ENCODE data around the gene APBA1. TPM values are rescaled to one million over a fixed set of nuclear protein-coding genes. Genes with fewer than 3 reads are reported as not detected.

The APBA1 gene
- total RNA-seq, 1 donor = 1.8 TPM

- no peak overlapping the region for H2AFZ ChIP-seq (ENCODE audit: low read length)
- peak; percentile 12 for TF ChIP-seq CTCF (IDR thresholded peaks at IDR 0.05; ENCODE audit: extremely low read depth, low read depth, low read length)
- H3K79me2 ChIP-seq (ENCODE audit: insufficient read depth, low read length) = no peaks in the 10 kb centered on the region
- H3K4me3 ChIP-seq (ENCODE audit: insufficient read depth, low read length) = no peak overlapping the region
- H3K27ac ChIP-seq (ENCODE audit: low read depth, low read length) = peak overlapping the region; percentile 63
- no peaks in the 10 kb centered on the region for H3K27me3 ChIP-seq (ENCODE audit: insufficient read depth, low read length)
- peak overlapping the region; percentile 6 for H3K4me2 ChIP-seq (ENCODE audit: insufficient read depth, low read length)
- H3K36me3 ChIP-seq (ENCODE audit: insufficient read depth, low read length) = no peaks in the 10 kb centered on the region
- DNase-seq (ENCODE audit: insufficient read length, low spot score, missing footprints) = no peak
- H3K9me3 ChIP-seq (ENCODE audit: low read depth, low read length) = no peaks in the 10 kb centered on the region
- H3K4me1 ChIP-seq (ENCODE audit: insufficient read depth, low read length) = peaks cover 9% of the 10 kb centered on the region
- H4K20me1 ChIP-seq (ENCODE audit: insufficient read depth, low read length) = no peaks in the 10 kb centered on the region
These were observed 136.8 kb downstream of the APBA1 start for GRCh38 chr9:69535286-69535832.

GRCh38 chr9:69532396-69532795 is 139.8 kb downstream of the APBA1 start:
- H3K27ac ChIP-seq (ENCODE audit: low read depth, low read length) = no peak overlapping the region
- H3K27me3 ChIP-seq (ENCODE audit: insufficient read depth, low read length) = no peaks in the 10 kb centered on the region
- H4K20me1 ChIP-seq (ENCODE audit: insufficient read depth, low read length) = no peaks in the 10 kb centered on the region
- no peak overlapping the region for H3K4me2 ChIP-seq (ENCODE audit: insufficient read depth, low read length)
- H3K79me2 ChIP-seq (ENCODE audit: insufficient read depth, low read length) = no peaks in the 10 kb centered on the region
- no peak for TF ChIP-seq CTCF (IDR thresholded peaks at IDR 0.05; ENCODE audit: extremely low read depth, low read depth, low read length)
- H3K36me3 ChIP-seq (ENCODE audit: insufficient read depth, low read length) = no peaks in the 10 kb centered on the region
- no peaks in the 10 kb centered on the region for H3K9me3 ChIP-seq (ENCODE audit: low read depth, low read length)
- H2AFZ ChIP-seq (ENCODE audit: low read length) = no peak overlapping the region
- H3K4me1 ChIP-seq (ENCODE audit: insufficient read depth, low read length) = peaks cover 9% of the 10 kb centered on the region
- H3K4me3 ChIP-seq (ENCODE audit: insufficient read depth, low read length) = no peak overlapping the region
- DNase-seq (ENCODE audit: insufficient read length, low spot score, missing footprints) = no peak

GRCh38 chr9:69527454-69527853 is 144.7 kb downstream of the APBA1 start:
- Histone ChIP-seq H3K4me3 (ENCODE audit: insufficient read depth, low read length) (no peak overlapping the region), H4K20me1 (ENCODE audit: insufficient read depth, low read length) (no peaks in the 10 kb centered on the region), H3K36me3 (ENCODE audit: insufficient read depth, low read length) (no peaks in the 10 kb centered on the region), H3K4me1 (ENCODE audit: insufficient read depth, low read length) (no peaks in the 10 kb centered on the region), H2AFZ (ENCODE audit: low read length) (no peak overlapping the region), H3K27me3 (ENCODE audit: insufficient read depth, low read length) (peaks cover 4% of the 10 kb centered on the region), H3K9me3 (ENCODE audit: low read depth, low read length) (no peaks in the 10 kb centered on the region), H3K4me2 (ENCODE audit: insufficient read depth, low read length) (no peak overlapping the region), H3K27ac (ENCODE audit: low read depth, low read length) (no peak overlapping the region), H3K79me2 (ENCODE audit: insufficient read depth, low read length) (no peaks in the 10 kb centered on the region)
- DNase-seq (ENCODE audit: insufficient read length, low spot score, missing footprints) = no peak
- TF ChIP-seq CTCF (IDR thresholded peaks at IDR 0.05; ENCODE audit: extremely low read depth, low read depth, low read length) = no peak

- no peaks in the 10 kb centered on the region for H3K4me1 ChIP-seq (ENCODE audit: insufficient read depth, low read length)
- DNase-seq (ENCODE audit: insufficient read length, low spot score, missing footprints) = no peak
- H2AFZ ChIP-seq (ENCODE audit: low read length) = no peak overlapping the region
- H3K79me2 ChIP-seq (ENCODE audit: insufficient read depth, low read length) = no peaks in the 10 kb centered on the region
- no peak for TF ChIP-seq CTCF (IDR thresholded peaks at IDR 0.05; ENCODE audit: extremely low read depth, low read depth, low read length)
- no peak overlapping the region for H3K27ac ChIP-seq (ENCODE audit: low read depth, low read length)
- H4K20me1 ChIP-seq (ENCODE audit: insufficient read depth, low read length) = no peaks in the 10 kb centered on the region
- no peaks in the 10 kb centered on the region for H3K9me3 ChIP-seq (ENCODE audit: low read depth, low read length)
- H3K27me3 ChIP-seq (ENCODE audit: insufficient read depth, low read length) = peaks cover 4% of the 10 kb centered on the region
- H3K4me2 ChIP-seq (ENCODE audit: insufficient read depth, low read length) = no peak overlapping the region
- H3K4me3 ChIP-seq (ENCODE audit: insufficient read depth, low read length) = no peak overlapping the region
- no peaks in the 10 kb centered on the region for H3K36me3 ChIP-seq (ENCODE audit: insufficient read depth, low read length)
These were observed 145.5 kb downstream of the APBA1 start for GRCh38 chr9:69526699-69527098.
